Stomach (tissue), 4 donors: Measurements from ENCODE around the gene DYNC1H1.

Experiments
- CTCF ChIP-seq, 7 experiments: fragments of 450-650 bp in 4 of 7; fragments of 200-600 bp in 3 of 7; sonication (generic) in 3 of 7; IDR thresholded peaks; one replicate each; pipeline ENCODE4 v1.5.1; 2016 to 2019; ENCODE audit warnings: antibody characterized with exemption in 7 of 7, control low read depth in 2 of 7, mild to moderate bottlenecking in 1 of 7
- EP300 ChIP-seq: sonication (generic); formaldehyde crosslinking; IDR thresholded peaks from one replicate; pipeline ENCODE4 v1.6.1; 2017; ENCODE audit warnings: antibody characterized with exemption
- POLR2A ChIP-seq, 4 donors: fragments of 450-650 bp; IDR thresholded peaks; one replicate each; pipeline ENCODE4 v1.6.1; 2016; ENCODE audit warnings: antibody characterized with exemption in 4 of 4, control low read depth in 2 of 4, mild to moderate bottlenecking in 1 of 4, moderate library complexity in 1 of 4

- TF ChIP-seq CTCF (IDR thresholded peaks at IDR 0.05) (no peak), EP300 (no peak), POLR2A (IDR thresholded peaks at IDR 0.05) (no peak)
Measured at GRCh38 chr14:101937926-101938767, 26.2 kb upstream of the DYNC1H1 start.
